AG20443 (cell line): ENCODE measurements around the gene LCN10.

Experiments used
- DNase-seq: peaks from one replicate; pipeline ENCODE4 v3.0.0; 2012; ENCODE audit warnings: low spot score, mixed read lengths

The LCN10 gene

GRCh38 chr9:136700959-136701667, 41.6 kb downstream of the LCN10 start:
- no peak for DNase-seq

DNA sequence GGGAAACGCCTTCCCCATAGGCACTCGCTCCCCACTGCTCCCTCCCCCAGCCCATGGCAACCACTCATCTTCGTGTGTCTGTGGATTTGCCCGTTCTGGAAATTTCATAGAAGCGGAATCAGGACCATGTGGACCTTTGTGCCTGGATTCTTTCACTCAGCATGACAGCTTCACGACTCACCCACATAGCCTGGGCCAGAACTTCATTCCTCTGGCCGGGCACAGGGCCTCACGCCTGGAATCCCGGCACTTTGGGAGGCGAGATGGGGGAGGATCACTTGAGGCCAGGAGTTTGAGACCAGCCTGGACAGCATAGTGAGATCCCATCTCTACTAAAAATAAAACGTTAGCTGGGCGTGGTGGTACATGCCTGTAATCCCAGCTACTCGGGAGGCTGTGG, 42.4 kb downstream of the LCN10 start:
- no peak for DNase-seq

- DNase-seq: no peak
Measured at GRCh38 chr9:136698635-136699246, 44.0 kb downstream of the LCN10 start.

DNA sequence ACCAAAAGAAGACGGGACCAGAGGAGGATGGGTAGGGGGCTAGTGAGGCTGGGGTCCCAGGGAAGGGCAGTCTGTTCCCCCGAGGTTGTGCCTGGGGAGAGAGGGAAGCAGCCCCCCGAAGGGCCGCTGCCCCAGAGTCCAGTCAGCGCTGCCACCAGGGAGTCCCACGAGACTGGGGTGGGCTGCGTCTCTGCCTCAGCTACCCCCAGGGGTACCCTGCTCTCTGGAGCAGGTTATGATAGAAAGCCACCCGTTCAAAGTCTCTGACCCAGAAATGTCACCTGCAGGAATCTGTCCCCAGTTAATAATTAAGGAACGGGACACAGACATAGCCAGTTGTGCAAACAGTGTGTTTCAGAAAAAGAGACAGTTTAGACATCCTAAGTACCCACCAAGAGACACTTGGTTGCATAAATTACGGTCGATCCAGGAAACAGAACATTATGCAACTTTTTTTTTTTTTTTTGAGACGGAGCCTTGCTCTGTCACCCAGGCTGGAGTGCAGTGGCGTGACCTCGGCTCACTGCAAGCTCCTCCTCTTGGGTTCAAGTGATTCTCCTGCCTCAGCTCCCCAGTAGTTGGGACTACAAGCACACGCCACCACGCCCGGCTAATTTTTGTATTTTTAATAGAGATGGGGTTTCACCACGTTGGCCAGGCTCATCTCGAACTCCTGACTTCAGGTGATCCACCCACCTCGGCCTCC, 44.8 kb downstream of the LCN10 start:
- DNase-seq: no peak

- no peak for DNase-seq
Measured at GRCh38 chr9:136697146-136697820, 45.5 kb downstream of the LCN10 start.

DNA sequence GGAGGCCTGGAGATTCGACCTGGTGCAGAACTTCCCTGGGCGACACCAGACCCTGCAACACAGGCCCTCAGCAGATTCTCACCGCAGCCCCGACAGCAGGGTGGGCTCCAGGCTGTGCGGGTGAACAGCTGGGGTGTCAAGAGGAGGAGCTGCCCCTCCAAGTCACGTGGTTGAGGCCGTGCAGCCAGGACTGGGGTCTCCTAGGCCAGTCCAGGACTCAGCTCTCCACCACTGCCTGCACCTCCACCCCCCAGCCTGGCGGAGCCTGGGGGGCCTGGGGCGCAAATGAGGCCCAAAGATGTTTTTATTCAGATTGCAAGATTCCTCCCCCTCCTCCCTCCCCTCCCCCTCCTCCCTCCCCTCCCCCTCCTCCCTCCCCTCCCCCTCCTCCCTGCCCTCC, 46.2 kb downstream of the LCN10 start:
- no peak for DNase-seq

- DNase-seq: no peak
Measured at GRCh38 chr9:136695955-136696354, 46.8 kb downstream of the LCN10 start.

DNA sequence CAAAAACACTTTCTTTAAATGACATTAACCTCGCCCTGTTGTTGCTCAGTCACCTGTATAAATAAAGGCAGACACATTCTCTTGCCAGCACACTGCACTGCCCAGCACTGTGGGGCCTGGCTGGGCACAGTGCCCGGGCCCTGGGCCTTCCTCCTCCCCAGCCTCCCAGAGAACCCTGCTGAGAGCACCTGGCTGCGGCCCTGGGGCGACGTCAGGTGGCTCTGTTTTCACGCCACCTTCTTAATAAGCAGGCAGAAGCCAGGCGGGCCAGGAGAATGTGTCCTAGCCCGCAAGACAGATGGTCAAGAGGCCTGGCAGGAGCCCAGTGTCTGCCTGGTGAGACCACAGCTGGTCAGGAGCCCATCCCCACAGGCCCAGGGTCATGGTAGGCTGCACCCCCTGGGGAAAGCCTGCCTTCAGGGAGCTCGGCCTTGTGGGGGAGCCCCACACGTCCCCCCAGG, 47.3 kb downstream of the LCN10 start:
- no peak for DNase-seq

GRCh38 chr9:136694872-136695247, 47.9 kb downstream of the LCN10 start:
- DNase-seq: no peak

DNA sequence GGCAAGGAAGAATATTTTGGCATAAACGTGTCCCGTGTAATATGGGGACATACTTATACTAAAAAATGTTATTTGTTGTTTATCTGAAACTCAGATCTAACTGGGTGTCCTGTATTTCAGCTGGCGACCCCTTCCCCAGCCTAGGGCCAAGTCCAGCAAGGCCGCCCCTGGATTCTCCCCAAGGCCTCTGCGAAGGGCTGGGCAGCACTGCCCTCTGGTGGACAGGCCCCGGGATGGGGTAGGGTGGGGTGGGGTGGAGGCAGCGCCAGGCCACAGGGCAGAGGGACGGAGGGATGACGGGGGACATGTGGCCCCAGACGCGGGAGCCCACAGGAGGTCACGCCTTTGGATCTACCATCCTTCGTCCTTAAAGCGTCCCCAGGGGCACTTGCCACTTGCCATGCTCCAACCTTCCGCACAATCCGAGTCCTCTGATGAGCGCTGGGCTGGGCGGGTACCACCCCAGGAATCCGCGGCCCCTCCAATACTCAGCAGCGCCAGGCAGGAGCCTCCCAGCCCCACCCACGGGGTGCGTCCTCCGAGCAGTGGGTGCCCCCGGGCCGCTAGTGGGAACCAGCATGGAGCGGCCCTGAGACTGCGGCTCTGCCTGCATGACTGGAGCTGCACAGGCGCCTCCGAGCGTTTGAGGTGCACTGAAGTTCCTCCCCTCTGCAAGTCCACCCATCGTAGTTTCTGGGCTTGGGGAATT, 48.4 kb downstream of the LCN10 start:
- DNase-seq: peak; percentile 91

- DNase-seq: peak; percentile 56
Measured at GRCh38 chr9:136693490-136694162, 49.1 kb downstream of the LCN10 start.

GRCh38 chr9:136693135-136693489, 49.6 kb downstream of the LCN10 start:
- DNase-seq: no peak

- DNase-seq: no peak
Measured at GRCh38 chr9:136692185-136693134, 50.3 kb downstream of the LCN10 start.

- no peak for DNase-seq
Measured at GRCh38 chr9:136691316-136692184, 51.2 kb downstream of the LCN10 start.

DNA sequence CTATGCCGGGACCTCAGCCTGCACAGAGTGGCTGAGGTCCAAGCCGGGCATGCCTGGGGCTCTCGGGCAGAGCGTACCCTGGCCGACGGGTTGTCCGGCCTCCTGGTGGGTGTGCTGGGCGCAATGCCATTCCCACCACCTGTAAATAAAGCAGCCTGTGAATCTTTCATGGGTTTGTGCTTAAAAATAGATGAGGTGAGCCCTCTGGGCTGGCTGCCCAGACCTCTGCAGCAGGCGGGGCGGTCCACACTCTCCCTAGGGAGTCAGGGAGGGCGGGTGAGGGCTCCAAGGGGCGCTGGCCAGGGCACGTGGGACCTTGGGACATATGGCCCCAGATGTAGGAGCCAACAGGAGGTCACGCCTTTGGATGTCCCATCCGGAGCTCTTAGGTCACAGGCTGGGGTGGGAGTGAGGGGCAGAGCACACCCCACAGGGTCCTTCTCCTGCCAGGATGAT, 51.9 kb downstream of the LCN10 start:
- no peak for DNase-seq

GRCh38 chr9:136690104-136690805, 52.5 kb downstream of the LCN10 start:
- no peak for DNase-seq

DNA sequence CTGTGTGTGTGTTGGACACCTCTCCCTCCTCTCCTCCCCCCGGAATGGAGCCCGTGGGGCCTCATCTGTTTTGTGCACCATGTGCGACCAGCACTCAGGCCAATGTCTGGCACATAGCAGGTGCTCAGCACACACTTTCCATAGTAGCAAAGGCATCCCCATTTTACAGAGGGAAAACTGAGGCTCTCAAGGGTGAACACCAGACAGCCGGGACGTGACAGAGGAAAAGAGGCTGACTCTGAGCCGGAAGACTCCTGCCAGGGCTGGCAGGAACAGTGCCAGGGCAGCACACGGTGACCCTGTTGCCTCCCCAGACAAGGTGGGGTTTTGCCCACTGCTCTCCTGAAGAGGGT, 53.7 kb downstream of the LCN10 start:
- no peak for DNase-seq

DNA sequence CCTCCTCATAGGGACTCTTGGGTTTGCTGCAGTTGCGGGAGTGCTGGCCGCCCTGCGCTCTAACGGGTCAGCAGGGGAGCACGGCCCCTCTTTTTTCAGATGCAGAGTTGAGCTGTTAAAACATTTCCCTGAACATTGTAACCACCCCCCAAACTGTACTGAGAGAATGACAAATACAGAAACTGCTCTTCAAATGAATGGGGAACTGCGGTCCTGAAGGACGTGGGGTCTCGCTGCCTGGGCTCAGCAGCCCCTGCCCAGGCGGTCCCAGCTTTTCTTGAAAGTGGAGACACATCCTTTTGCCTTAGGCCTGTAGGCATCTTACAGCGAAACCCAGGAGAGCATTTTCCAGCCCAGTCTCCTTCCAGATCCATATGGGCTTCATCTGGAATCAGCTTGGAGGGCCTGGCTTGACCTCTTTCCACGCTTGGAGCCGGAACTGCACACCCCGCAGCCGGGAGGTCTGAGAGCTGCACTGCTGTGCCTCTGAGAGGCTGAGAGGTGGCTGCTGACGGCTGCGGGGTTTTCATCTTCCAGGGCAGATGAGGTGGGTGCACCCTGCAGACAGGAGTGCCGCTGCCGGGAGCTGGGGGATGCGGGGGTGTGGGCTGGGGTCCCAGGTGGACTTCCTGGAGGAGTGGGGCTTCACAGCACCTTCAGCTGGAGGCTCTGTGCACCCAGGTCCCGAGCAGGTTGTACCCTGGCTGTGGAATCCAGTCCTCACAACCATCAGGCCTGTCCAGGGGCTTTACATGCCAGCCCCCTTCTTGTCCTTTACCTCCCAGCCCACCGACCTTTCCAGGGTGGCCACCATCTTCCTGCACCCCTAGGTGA, 54.2 kb downstream of the LCN10 start:
- DNase-seq: no peak
